H1 (cell line): Measurements from ENCODE around the gene TMUB1. TPM values are rescaled to one million over a fixed set of nuclear protein-coding genes. Genes with fewer than 3 reads are reported as not detected.

Experiments
- CTCF ChIA-PET: fragments of 300-600 bp; sonication (Branson Sonifier 250); formaldehyde crosslinking; loops from one replicate; lab custom pipeline; 2021; ENCODE audit not compliant: partially characterized antibody; lab: Charles Lee
- POLR2A ChIA-PET: fragments of 300-600 bp; sonication (Branson Sonifier 250); formaldehyde crosslinking; loops from one replicate; lab custom pipeline; 2021; ENCODE audit warnings: inconsistent platforms; ENCODE audit not compliant: partially characterized antibody; lab: Charles Lee
- DNase-seq, 2 experiments: peaks; one replicate each; pipeline versions ENCODE4 v3.0.0 to v3.0.0-alpha.2; 2010 to 2022; ENCODE audit warnings: low spot score in 2 of 2, low read depth in 1 of 2, mixed read lengths in 1 of 2
- FAIRE-seq: peaks from 2 replicates; lab custom pipeline; 2011; peaks lifted over from hg19 to GRCh38; lab: Jason Lieb, UNC
- H2AFZ ChIP-seq: 2 replicates; pipeline ENCODE4 v1.8.1; 2012; ENCODE audit warnings: low read length, inconsistent platforms
- H2AK5ac ChIP-seq: 2 replicates; pipeline ENCODE4 v1.6.1; 2013; ENCODE audit warnings: low read depth, low read length
- H2BK120ac ChIP-seq: replicated peaks from 2 replicates; pipeline ENCODE3; 2013; ENCODE audit warnings: low read depth, low read length, inconsistent platforms
- H2BK12ac ChIP-seq: 2 replicates; pipeline ENCODE4 v1.6.1; 2013; ENCODE audit warnings: low read depth, low read length
- H2BK15ac ChIP-seq: 2 replicates; pipeline ENCODE4 v1.6.1; 2013; ENCODE audit warnings: low read length
- H2BK20ac ChIP-seq: 2 replicates; pipeline ENCODE4 v1.6.1; 2013; ENCODE audit warnings: low read length
- H2BK5ac ChIP-seq: 2 replicates; pipeline ENCODE4 v1.6.1; 2013; ENCODE audit warnings: low read depth, low read length
- H3K14ac ChIP-seq: 2 replicates; pipeline ENCODE4 v1.6.1; 2013; ENCODE audit warnings: inconsistent platforms; ENCODE audit not compliant: insufficient read length
- H3K18ac ChIP-seq: 2 replicates; pipeline ENCODE4 v1.6.1; 2013; ENCODE audit warnings: low read length; ENCODE audit errors: extremely low read depth
- H3K23ac ChIP-seq: 2 replicates; pipeline ENCODE4 v1.6.1; 2013; ENCODE audit warnings: inconsistent platforms; ENCODE audit not compliant: insufficient read length
- H3K23me2 ChIP-seq: 2 replicates; pipeline ENCODE4 v1.6.1; 2013; ENCODE audit warnings: low read depth, low read length
- H3K27ac ChIP-seq: 2 replicates; pipeline ENCODE4 v1.6.1; 2011; ENCODE audit warnings: low read depth, low read length, inconsistent platforms
- H3K27me3 ChIP-seq, 4 experiments: replicated peaks in 1 of 4; 1 replicate in 1 of 4; 2 replicates in 3 of 4; pipeline versions ENCODE4 v1.6.1 to v1.8.1; 2011 to 2013; ENCODE audit warnings: low read length in 3 of 4, mild to moderate bottlenecking in 3 of 4, inconsistent platforms in 2 of 4, mixed read lengths in 2 of 4, moderate library complexity in 1 of 4; ENCODE audit not compliant: control insufficient read depth in 3 of 4, insufficient read depth in 3 of 4; ENCODE audit errors: extremely low read depth in 1 of 4
- H3K36me3 ChIP-seq, 4 experiments: 2 replicates each; pipeline versions ENCODE4 v1.6.1 to v1.8.1; 2011 to 2013; ENCODE audit warnings: mild to moderate bottlenecking in 4 of 4, low read length in 3 of 4, moderate library complexity in 2 of 4, control low read depth in 1 of 4, inconsistent platforms in 1 of 4; ENCODE audit not compliant: insufficient read depth in 4 of 4, control insufficient read depth in 2 of 4
- H3K4ac ChIP-seq: replicated peaks from 2 replicates; pipeline ENCODE3; 2013; ENCODE audit warnings: low read length, low read depth, mixed read lengths, inconsistent platforms; ENCODE audit not compliant: insufficient read length
- H3K4me1 ChIP-seq, 4 experiments: replicated peaks in 1 of 4; 1 replicate in 1 of 4; 2 replicates in 3 of 4; pipeline versions ENCODE4 v1.6.1 to v1.8.1; 2011 to 2013; ENCODE audit warnings: low read length in 3 of 4, inconsistent platforms in 2 of 4, mixed read lengths in 1 of 4; ENCODE audit not compliant: insufficient read depth in 4 of 4, control insufficient read depth in 3 of 4
- H3K4me2 ChIP-seq, 2 experiments: 2 replicates each; pipeline versions ENCODE4 v1.6.1 to v1.8.1; 2011 to 2013; ENCODE audit warnings: low read depth in 2 of 2, low read length in 2 of 2, control low read depth in 1 of 2, inconsistent platforms in 1 of 2, mild to moderate bottlenecking in 1 of 2; ENCODE audit not compliant: insufficient read depth in 1 of 2
- H3K4me3 ChIP-seq, 4 experiments: fragments of 200-600, 300-600 bp in 1 of 4; sonication (generic), shearing (Covaris generic), sonication (Bioruptor Twin) in 1 of 4; 2 replicates each; pipeline versions ENCODE4 v1.5.1 to v1.8.1; 2011 to 2016; ENCODE audit warnings: low read length in 4 of 4, low read depth in 3 of 4, control low read depth in 2 of 4, inconsistent platforms in 2 of 4, mild to moderate bottlenecking in 2 of 4, mixed read lengths in 1 of 4, moderate library complexity in 1 of 4; ENCODE audit not compliant: insufficient read depth in 2 of 4; ENCODE audit errors: extremely low read depth in 1 of 4
- H3K56ac ChIP-seq: replicated peaks from 2 replicates; pipeline ENCODE3; 2013; ENCODE audit warnings: low read depth, mild to moderate bottlenecking, mixed read lengths, low read length, inconsistent platforms; ENCODE audit not compliant: insufficient read length
- H3K79me1 ChIP-seq: 2 replicates; pipeline ENCODE4 v1.6.1; 2013; ENCODE audit warnings: low read depth, low read length, control low read depth
- H3K79me2 ChIP-seq, 2 experiments: 2 replicates each; pipeline versions ENCODE4 v1.6.1 to v1.8.1; 2012 to 2013; ENCODE audit warnings: low read length in 2 of 2, mild to moderate bottlenecking in 2 of 2, inconsistent platforms in 1 of 2; ENCODE audit not compliant: insufficient read depth in 2 of 2, control insufficient read depth in 1 of 2
- H3K9ac ChIP-seq, 4 experiments: replicated peaks in 1 of 4; 1 replicate in 1 of 4; 2 replicates in 3 of 4; pipeline versions ENCODE4 v1.6.1 to v1.8.1; 2011 to 2013; ENCODE audit warnings: low read depth in 3 of 4, low read length in 3 of 4, control low read depth in 2 of 4, mild to moderate bottlenecking in 2 of 4, moderate library complexity in 2 of 4, inconsistent platforms in 1 of 4; ENCODE audit errors: extremely low read depth in 1 of 4
- H3K9me3 ChIP-seq, 2 experiments: 2 replicates each; pipeline versions ENCODE4 v1.6.1 to v1.8.1; 2012 to 2013; ENCODE audit warnings: mild to moderate bottlenecking in 2 of 2, moderate library complexity in 2 of 2, control low read depth in 1 of 2, inconsistent platforms in 1 of 2, low read depth in 1 of 2, low read length in 1 of 2, mixed read lengths in 1 of 2; ENCODE audit not compliant: insufficient read depth in 2 of 2
- H4K20me1 ChIP-seq, 2 experiments: replicated peaks in 1 of 2; 2 replicates each; pipeline versions ENCODE3 to v1.8.1; 2011 to 2013; ENCODE audit warnings: inconsistent platforms in 2 of 2, low read length in 2 of 2, mild to moderate bottlenecking in 1 of 2; ENCODE audit not compliant: insufficient read depth in 2 of 2, control insufficient read depth in 1 of 2
- H4K5ac ChIP-seq: 2 replicates; pipeline ENCODE4 v1.6.1; 2013; ENCODE audit warnings: low read length, low read depth, mixed read lengths, inconsistent platforms; ENCODE audit not compliant: insufficient read length
- H4K8ac ChIP-seq: 2 replicates; pipeline ENCODE4 v1.8.0; 2013; ENCODE audit warnings: mild to moderate bottlenecking, moderate library complexity, low read length, inconsistent platforms; ENCODE audit not compliant: insufficient read depth; ENCODE audit errors: extremely low read depth
- H4K91ac ChIP-seq: replicated peaks from 2 replicates; pipeline ENCODE3; 2013; ENCODE audit warnings: low read length, mixed read lengths, inconsistent platforms; ENCODE audit not compliant: insufficient read length
- KDM4A ChIP-seq: IDR thresholded peaks from one replicate; pipeline ENCODE4 v1.7.1; 2012; ENCODE audit warnings: low read depth, mild to moderate bottlenecking, moderate library complexity, low read length, inconsistent platforms; ENCODE audit not compliant: severe bottlenecking
- RBBP5 ChIP-seq: IDR thresholded peaks from 2 replicates; pipeline ENCODE4 v1.7.1; 2012; ENCODE audit warnings: low read depth, mild to moderate bottlenecking, inconsistent platforms, low read length, moderate library complexity, borderline replicate concordance
- SIN3A ChIP-seq, 2 experiments: IDR thresholded peaks in 1 of 2; conservative IDR thresholded peaks in 1 of 2; 2 replicates each; pipeline ENCODE4 v1.6.1; 2011 to 2012; ENCODE audit warnings: low read length in 2 of 2, improper control_type of control experiment in 1 of 2, low read depth in 1 of 2, mild to moderate bottlenecking in 1 of 2
- SIRT6 ChIP-seq: IDR thresholded peaks from one replicate; pipeline ENCODE4 v1.7.1; 2012; ENCODE audit warnings: low read length, inconsistent platforms
- whole genome bisulfite sequencing, 2 experiments: shearing (Covaris generic) in 1 of 2; methylation state at CpG; one replicate each; pipeline versions ENCODE4 v1.1.6 to v1.1.7; 2013 to 2015; ENCODE audit warnings: low lambda C conversion rate in 2 of 2, mixed read lengths in 2 of 2, inconsistent platforms in 1 of 2, low coverage in 1 of 2, missing lambda C conversion rate in 1 of 2; ENCODE audit not compliant: insufficient replicate concordance in 2 of 2, insufficient coverage in 1 of 2, insufficient read length in 1 of 2; ENCODE audit errors: extremely low coverage in 1 of 2, missing lambda C conversion rate in 1 of 2; 5-methylcytosine and 5-hydroxymethylcytosine counted together
- polyA plus RNA-seq, 7 experiments: library from polyadenylated mRNA; depleted of rRNA in 3 of 7; stranded (reverse) in 5 of 7; unstranded in 2 of 7; fragments of >200 nt in 5 of 7; fragments of 200-250 nt in 2 of 7; gene quantifications; 1 replicate in 5 of 7; 2 replicates in 1 of 7; 4 replicates in 1 of 7; pipeline versions ENCODE4 v1.2.1 to v1.2.3, GENCODE V29; 2011 to 2013; ENCODE audit warnings: missing spikeins in 2 of 7, mixed read lengths in 2 of 7
- total RNA-seq: library from RNA; stranded (reverse); fragmentation: NEBNext Ultra II Directional; extraction: Animal tissue kit (Norgen Biotek cat#: 25700); gene quantifications from 2 replicates; pipeline ENCODE4 v1.2.1, GENCODE V29; 2021

TMUB1 gene
- total and polyA plus RNA-seq, 2 of the 8 experiments (the other 6 are each of a cell fraction or from before 2014, with no cell fraction given), result 41.4 to 56.2 TPM

DNA sequence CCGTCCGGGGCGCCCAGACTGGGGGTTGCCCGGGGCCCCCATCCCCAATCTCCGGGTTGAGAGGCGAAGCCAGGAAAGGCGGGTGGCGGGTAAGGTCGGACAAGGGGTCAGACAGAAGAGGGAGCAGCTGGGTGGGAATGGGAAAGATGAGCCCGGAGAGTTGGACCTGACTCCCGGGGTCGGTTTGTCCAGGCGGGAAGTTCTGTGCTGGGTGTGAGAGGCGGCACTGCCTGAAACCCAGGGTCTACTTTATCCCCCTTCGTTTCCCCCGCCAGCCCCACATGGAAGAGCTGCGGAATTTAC, 23.2 kb downstream of the TMUB1 start:
- 5% methylated on average over 16 of the region's 17 CpGs; no CpG with 5 or more reads in 1 of the 2 experiments for WGBS, 2 experiments
- H3K36me3 ChIP-seq, result peaks cover 0 to 8% (median 6%) of the 10 kb centered on the region in 4 experiments; a peak in 4 of 8 replicates

More for the DNA sequence above, 23.2 kb downstream of the TMUB1 start:
- DNase-seq (no peak), FAIRE-seq (no peak)
- peaks cover 0 to 8% of the 10 kb centered on the region in 2 experiments; a peak in 1 of 4 replicates for H3K79me2 ChIP-seq
- peak overlapping the region; percentile 26 for H4K5ac ChIP-seq
- no peak overlapping the region for H2AFZ ChIP-seq
- ChIA-PET CTCF (interaction anchor here (0.7 to 9.7 kb wide), 14 partner anchors 17 to 84 kb away, joined by 3 to 88 read pairs (median 4); partner anchors contain the start of gene ABCB8), POLR2A (interaction anchor here (0.8 to 2.0 kb wide), 8 partner anchors 9 to 51 kb away, joined by 3 to 15 read pairs (median 5); partner anchors contain the start of gene ABCB8)
- peaks cover 6% of the 10 kb centered on the region; the same call in 1 of the 2 replicates for H3K79me1 ChIP-seq
- no peak overlapping the region for H2BK20ac ChIP-seq
- peak overlapping the region; percentile 59 to 91 (median 74) for H3K4me3 ChIP-seq
- TF ChIP-seq SIRT6 (no peak), RBBP5 (0 out of 2 replicates have a peak, but pooled peaks have one; percentile 13), SIN3A (conservative IDR thresholded peaks at IDR 0.05 in 1 of 2, IDR thresholded peaks at IDR 0.05 in 1 of 2; ENCODE audit: low read depth in 1 of 2, low read length in 2 of 2) (peak in 1 of 2 experiments; percentile 26; a peak in 1 of 4 replicates), KDM4A (peak; percentile 47)
- H4K20me1 ChIP-seq, result peaks cover 5 to 9% of the 10 kb centered on the region in 2 experiments
- peak overlapping the region; percentile 71 for H3K18ac ChIP-seq
- H3K9ac ChIP-seq, result peak overlapping the region in 2 of 4 experiments; percentile 20 to 29; a peak in 3 of 7 replicates
- H3K4me2 ChIP-seq, result peak overlapping the region; percentile 86 to 99
- H3K9me3 ChIP-seq, result no peaks in the 10 kb centered on the region
- 0 out of 2 replicates have a peak overlapping the region, but pooled peaks have one; percentile 60 for H2BK5ac ChIP-seq
- no peak overlapping the region for H3K27ac ChIP-seq
- no peak overlapping the region for H2BK15ac ChIP-seq
- H3K4ac ChIP-seq, result no peak overlapping the region
- H4K8ac ChIP-seq, result peak overlapping the region; percentile 45; the same call in 1 of the 2 replicates
- H2BK12ac ChIP-seq, result 0 out of 2 replicates have a peak overlapping the region, but pooled peaks have one; percentile 80
- no peak overlapping the region for H4K91ac ChIP-seq
- no peak overlapping the region for H3K56ac ChIP-seq
- peaks cover 0 to 9% (median 4%) of the 10 kb centered on the region in 4 experiments; a peak in 5 of 7 replicates for H3K27me3 ChIP-seq
- H2AK5ac ChIP-seq, result no peak overlapping the region
- H3K23me2 ChIP-seq, result peaks cover 33% of the 10 kb centered on the region
- peaks cover 9 to 42% (median 32%) of the 10 kb centered on the region in 4 experiments for H3K4me1 ChIP-seq
- H3K14ac ChIP-seq, result no peak overlapping the region
- no peak overlapping the region for H2BK120ac ChIP-seq
- H3K23ac ChIP-seq, result no peak overlapping the region
